GM12878 (cell line): ENCODE data around the gene IVL.

Experiments used
- BHLHE40 ChIP-seq, 2 experiments: fragments of 450-650 bp in 1 of 2; IDR thresholded peaks; 2 replicates each; pipeline ENCODE4 v1.6.1; 2011 to 2017; ENCODE audit warnings: low read depth in 2 of 2, borderline replicate concordance in 1 of 2, improper control_type of control experiment in 1 of 2, low read length in 1 of 2, mild to moderate bottlenecking in 1 of 2
- DPF2 ChIP-seq: fragments of 450-650 bp; IDR thresholded peaks from 2 replicates; pipeline ENCODE4 v1.6.1; 2017; ENCODE audit warnings: mild to moderate bottlenecking
- EP300 ChIP-seq, 2 experiments: fragments of 150-350 bp in 1 of 2; IDR thresholded peaks; 2 replicates each; pipeline ENCODE4 v1.6.1; 2011 to 2012; ENCODE audit warnings: low read depth in 2 of 2, low read length in 2 of 2, borderline replicate concordance in 1 of 2, improper control_type of control experiment in 1 of 2, inconsistent platforms in 1 of 2; ENCODE audit not compliant: control insufficient read depth in 1 of 2
- EZH2 ChIP-seq: IDR thresholded peaks from 2 replicates; pipeline ENCODE4 v1.6.1; 2012; ENCODE audit warnings: low read depth, mild to moderate bottlenecking, control low read depth, inconsistent platforms, low read length, borderline replicate concordance; ENCODE audit not compliant: control insufficient read depth
- GATAD2B ChIP-seq: fragments of 450-650 bp; conservative IDR thresholded peaks from 2 replicates; pipeline ENCODE4 v1.6.1; 2017; ENCODE audit warnings: low read depth, mild to moderate bottlenecking, moderate library complexity
- RAD21 ChIP-seq: IDR thresholded peaks from 2 replicates; pipeline ENCODE4 v1.6.1; 2011; ENCODE audit warnings: mild to moderate bottlenecking, low read depth, low read length, moderate library complexity; ENCODE audit not compliant: insufficient read depth
- SREBF2 ChIP-seq: IDR thresholded peaks from 2 replicates; pipeline ENCODE4 v1.6.1; 2012; ENCODE audit warnings: mild to moderate bottlenecking, low read length
- SUPT20H ChIP-seq: IDR thresholded peaks from 2 replicates; pipeline ENCODE4 v1.6.1; 2011; ENCODE audit warnings: low read depth, mild to moderate bottlenecking, low read length, moderate library complexity, borderline replicate concordance; ENCODE audit not compliant: control insufficient read depth
- TF ChIP-seq, protein P1 (sequence below), 3 experiments: IDR thresholded peaks in 2 of 3; conservative IDR thresholded peaks in 1 of 3; 2 replicates each; pipeline ENCODE4 v1.5.1; 2011; ENCODE audit warnings: low read depth in 3 of 3, low read length in 3 of 3, mild to moderate bottlenecking in 3 of 3, control low read depth in 2 of 3, moderate library complexity in 2 of 3, inconsistent platforms in 1 of 3, mixed read lengths in 1 of 3; ENCODE audit not compliant: control insufficient read depth in 2 of 3, insufficient read depth in 1 of 3; ENCODE audit errors: extremely low read depth in 1 of 3
- TF ChIP-seq, protein P2 (sequence below): IDR thresholded peaks from 2 replicates; pipeline ENCODE4 v1.6.1; 2012; ENCODE audit warnings: low read depth, low read length, improper control_type of control experiment

DNA sequence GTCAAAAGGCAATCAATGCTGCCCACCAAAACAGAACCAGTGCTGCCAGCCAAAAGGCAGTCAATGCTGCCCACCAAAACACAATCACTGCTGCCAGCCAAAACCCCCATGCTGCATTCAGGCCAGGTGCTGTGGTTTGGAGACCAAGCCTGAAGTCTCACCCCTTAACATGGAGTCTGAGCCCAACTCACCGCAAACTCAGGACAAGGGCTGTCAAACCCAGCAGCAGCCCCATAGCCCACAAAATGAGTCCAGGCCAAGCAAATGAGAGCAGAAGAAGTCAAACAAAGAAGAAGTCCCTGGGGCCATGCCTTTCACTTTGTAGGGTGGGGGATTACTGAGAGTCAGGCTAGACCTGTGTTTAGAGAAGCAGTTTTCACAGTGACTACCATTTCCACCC is 23.8 kb upstream of the IVL start:
- TF ChIP-seq EZH2, result no peak
- TF ChIP-seq, protein P1, sequence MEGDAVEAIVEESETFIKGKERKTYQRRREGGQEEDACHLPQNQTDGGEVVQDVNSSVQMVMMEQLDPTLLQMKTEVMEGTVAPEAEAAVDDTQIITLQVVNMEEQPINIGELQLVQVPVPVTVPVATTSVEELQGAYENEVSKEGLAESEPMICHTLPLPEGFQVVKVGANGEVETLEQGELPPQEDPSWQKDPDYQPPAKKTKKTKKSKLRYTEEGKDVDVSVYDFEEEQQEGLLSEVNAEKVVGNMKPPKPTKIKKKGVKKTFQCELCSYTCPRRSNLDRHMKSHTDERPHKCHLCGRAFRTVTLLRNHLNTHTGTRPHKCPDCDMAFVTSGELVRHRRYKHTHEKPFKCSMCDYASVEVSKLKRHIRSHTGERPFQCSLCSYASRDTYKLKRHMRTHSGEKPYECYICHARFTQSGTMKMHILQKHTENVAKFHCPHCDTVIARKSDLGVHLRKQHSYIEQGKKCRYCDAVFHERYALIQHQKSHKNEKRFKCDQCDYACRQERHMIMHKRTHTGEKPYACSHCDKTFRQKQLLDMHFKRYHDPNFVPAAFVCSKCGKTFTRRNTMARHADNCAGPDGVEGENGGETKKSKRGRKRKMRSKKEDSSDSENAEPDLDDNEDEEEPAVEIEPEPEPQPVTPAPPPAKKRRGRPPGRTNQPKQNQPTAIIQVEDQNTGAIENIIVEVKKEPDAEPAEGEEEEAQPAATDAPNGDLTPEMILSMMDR (IDR thresholded peaks at IDR 0.05 in 2 of 3, conservative IDR thresholded peaks at IDR 0.05 in 1 of 3; ENCODE audit: control insufficient read depth in 2 of 3, extremely low read depth in 1 of 3, insufficient read depth in 1 of 3, low read depth in 3 of 3, low read length in 3 of 3), result no peak
- TF ChIP-seq GATAD2B, result no peak
- TF ChIP-seq RAD21, result no peak
- TF ChIP-seq EP300 (IDR thresholded peaks at IDR 0.05; ENCODE audit: borderline replicate concordance in 1 of 2, control insufficient read depth in 1 of 2, low read depth in 2 of 2, low read length in 2 of 2), result no peak
- no peak for TF ChIP-seq SUPT20H
- no peak for TF ChIP-seq BHLHE40 (IDR thresholded peaks at IDR 0.05; ENCODE audit: borderline replicate concordance in 1 of 2, low read depth in 2 of 2, low read length in 1 of 2)
- TF ChIP-seq DPF2, result no peak
- no peak for TF ChIP-seq SREBF2
- TF ChIP-seq, protein P2, sequence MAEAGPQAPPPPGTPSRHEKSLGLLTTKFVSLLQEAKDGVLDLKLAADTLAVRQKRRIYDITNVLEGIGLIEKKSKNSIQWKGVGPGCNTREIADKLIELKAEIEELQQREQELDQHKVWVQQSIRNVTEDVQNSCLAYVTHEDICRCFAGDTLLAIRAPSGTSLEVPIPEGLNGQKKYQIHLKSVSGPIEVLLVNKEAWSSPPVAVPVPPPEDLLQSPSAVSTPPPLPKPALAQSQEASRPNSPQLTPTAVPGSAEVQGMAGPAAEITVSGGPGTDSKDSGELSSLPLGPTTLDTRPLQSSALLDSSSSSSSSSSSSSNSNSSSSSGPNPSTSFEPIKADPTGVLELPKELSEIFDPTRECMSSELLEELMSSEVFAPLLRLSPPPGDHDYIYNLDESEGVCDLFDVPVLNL, result no peak
